ENCODE results near the gene ARHGAP10.

The ARHGAP10 gene, protein sequence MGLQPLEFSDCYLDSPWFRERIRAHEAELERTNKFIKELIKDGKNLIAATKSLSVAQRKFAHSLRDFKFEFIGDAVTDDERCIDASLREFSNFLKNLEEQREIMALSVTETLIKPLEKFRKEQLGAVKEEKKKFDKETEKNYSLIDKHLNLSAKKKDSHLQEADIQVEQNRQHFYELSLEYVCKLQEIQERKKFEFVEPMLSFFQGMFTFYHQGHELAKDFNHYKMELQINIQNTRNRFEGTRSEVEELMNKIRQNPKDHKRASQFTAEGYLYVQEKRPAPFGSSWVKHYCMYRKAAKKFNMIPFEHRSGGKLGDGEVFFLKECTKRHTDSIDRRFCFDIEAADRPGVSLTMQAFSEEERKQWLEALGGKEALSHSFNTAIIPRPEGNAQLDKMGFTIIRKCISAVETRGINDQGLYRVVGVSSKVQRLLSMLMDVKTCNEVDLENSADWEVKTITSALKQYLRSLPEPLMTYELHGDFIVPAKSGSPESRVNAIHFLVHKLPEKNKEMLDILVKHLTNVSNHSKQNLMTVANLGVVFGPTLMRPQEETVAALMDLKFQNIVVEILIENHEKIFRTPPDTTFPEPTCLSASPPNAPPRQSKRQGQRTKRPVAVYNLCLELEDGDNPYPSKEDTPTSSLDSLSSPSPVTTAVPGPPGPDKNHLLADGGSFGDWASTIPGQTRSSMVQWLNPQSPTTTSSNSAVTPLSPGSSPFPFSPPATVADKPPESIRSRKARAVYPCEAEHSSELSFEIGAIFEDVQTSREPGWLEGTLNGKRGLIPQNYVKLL

GRCh38 chr4:147731580-147732517 lies at the start of gene ARHGAP10:
Gene ARHGAP10 (plus strand): TSS chr4:147732088. CDS start chr4:147732302, 214 bp downstream.
- TF ChIP-seq, protein P1, sequence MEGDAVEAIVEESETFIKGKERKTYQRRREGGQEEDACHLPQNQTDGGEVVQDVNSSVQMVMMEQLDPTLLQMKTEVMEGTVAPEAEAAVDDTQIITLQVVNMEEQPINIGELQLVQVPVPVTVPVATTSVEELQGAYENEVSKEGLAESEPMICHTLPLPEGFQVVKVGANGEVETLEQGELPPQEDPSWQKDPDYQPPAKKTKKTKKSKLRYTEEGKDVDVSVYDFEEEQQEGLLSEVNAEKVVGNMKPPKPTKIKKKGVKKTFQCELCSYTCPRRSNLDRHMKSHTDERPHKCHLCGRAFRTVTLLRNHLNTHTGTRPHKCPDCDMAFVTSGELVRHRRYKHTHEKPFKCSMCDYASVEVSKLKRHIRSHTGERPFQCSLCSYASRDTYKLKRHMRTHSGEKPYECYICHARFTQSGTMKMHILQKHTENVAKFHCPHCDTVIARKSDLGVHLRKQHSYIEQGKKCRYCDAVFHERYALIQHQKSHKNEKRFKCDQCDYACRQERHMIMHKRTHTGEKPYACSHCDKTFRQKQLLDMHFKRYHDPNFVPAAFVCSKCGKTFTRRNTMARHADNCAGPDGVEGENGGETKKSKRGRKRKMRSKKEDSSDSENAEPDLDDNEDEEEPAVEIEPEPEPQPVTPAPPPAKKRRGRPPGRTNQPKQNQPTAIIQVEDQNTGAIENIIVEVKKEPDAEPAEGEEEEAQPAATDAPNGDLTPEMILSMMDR (IDR thresholded peaks at IDR 0.05): no peak
- H3K27me3 ChIP-seq: no peaks in the 10 kb centered on the region
- H3K4me1 ChIP-seq: peaks cover 0 to 33% (median 14%) of the 10 kb centered on the region in 4 donors
- H3K27ac ChIP-seq: peak within 1 kb of the TSS; percentile 89 to 96
- intact Hi-C loops (cut with DNase I; ENCODE audit: low total_unique reads): loop anchor here (5.0 to 10.0 kb wide), 2 partner anchors 93 to 130 kb away; no protein-coding TSS in a partner anchor
- H3K4me3 ChIP-seq: peak within 1 kb of the TSS; percentile 82 to 91
- peak; percentile 75 to 88 for DNase-seq
- no peaks in the 10 kb centered on the region for H3K36me3 ChIP-seq
- H3K9me3 ChIP-seq: no peaks in the 10 kb centered on the region

GRCh38 chr4:147682755-147683154 lies 49.1 kb upstream of the ARHGAP10 start:
- peaks cover 0 to 15% (median 9%) of the 10 kb centered on the region in 3 donors for H3K36me3 ChIP-seq
- peaks cover 0 to 12% (median 0%) of the 10 kb centered on the region in 4 donors for H3K4me1 ChIP-seq
- H3K27me3 ChIP-seq: no peaks in the 10 kb centered on the region
- DNase-seq: no peak
- TF ChIP-seq, protein P1 (IDR thresholded peaks at IDR 0.05): no peak
- no peaks in the 10 kb centered on the region for H3K9me3 ChIP-seq
- peak overlapping the region; percentile 78 to 92 for H3K4me3 ChIP-seq
- intact Hi-C loops (cut with DNase I; ENCODE audit: low total_unique reads): no loop called here
- H3K27ac ChIP-seq: peak overlapping the region in 1 of 2 donors; percentile 89

- peak in 1 of 2 donors; percentile 28 for DNase-seq
These were observed 48.7 kb upstream of the ARHGAP10 start for GRCh38 chr4:147683188-147683591.

DNA sequence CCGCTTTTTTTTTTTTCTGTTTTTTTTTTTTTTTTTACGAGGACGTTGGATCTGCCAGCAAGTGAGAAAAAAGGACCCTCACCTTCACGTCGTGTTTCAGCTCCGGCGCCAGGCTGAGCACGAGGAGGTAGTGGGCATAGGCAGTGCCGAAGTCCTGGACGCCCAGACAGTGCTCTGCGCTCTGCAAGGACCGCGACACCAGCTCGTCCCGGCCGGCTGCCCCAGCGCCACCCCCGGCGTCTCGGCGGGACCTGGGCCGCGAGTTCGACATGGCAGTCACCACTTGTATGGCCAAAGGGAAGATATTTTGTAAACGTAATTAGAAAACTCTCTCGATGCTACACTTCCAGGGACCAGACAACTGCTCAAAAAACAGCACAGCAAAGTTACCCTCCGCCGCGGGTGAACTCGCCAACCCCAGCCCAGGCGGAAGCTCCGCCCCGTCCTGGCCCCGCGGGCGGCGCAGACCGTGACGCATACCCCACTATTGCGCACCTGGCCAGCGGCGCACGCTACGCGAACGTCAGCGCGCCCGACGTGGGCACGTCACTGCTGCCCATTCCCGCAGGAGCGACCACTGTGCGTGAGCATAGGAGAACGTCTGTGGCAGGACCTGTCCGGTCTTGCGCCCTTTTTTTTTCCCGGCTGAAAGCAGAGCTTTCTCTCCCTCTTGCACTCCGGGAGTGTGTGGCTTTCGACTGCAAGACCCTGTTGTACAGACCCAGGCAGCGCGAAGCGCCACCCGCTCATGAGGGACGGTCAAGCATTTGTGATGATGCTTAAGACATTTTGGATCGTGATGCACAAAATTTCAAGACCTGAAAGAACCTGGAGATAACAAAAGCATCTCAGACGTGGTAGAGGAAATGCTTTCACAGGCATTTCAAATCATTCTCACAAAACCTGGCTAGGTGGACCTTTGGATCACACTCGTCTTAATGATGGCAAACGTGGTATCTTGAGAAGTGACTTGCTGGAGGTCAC lies 47.9 kb upstream of the ARHGAP10 start, which contains the start of gene PRMT9:
PRMT9 (minus strand) TSS at position 447 of the 984 bp plus-strand sequence; CDS start at position 271, 176 bp downstream.
- H3K9me3 ChIP-seq: no peaks in the 10 kb centered on the region
- H3K27me3 ChIP-seq: no peaks in the 10 kb centered on the region
- peaks cover 0 to 8% (median 7%) of the 10 kb centered on the region in 3 donors for H3K36me3 ChIP-seq
- H3K27ac ChIP-seq: peak within 1 kb of the TSS; percentile 83 to 89
- TF ChIP-seq, protein P1 (IDR thresholded peaks at IDR 0.05): no peak
- peaks cover 0 to 12% (median 0%) of the 10 kb centered on the region in 4 donors for H3K4me1 ChIP-seq
- intact Hi-C loops (cut with DNase I; ENCODE audit: low total_unique reads): no loop called here
- H3K4me3 ChIP-seq: peak within 1 kb of the TSS; percentile 78 to 92
- DNase-seq: peak; percentile 83 to 94

More at GRCh38 chr4:147683188-147683591, 48.7 kb upstream of the ARHGAP10 start:
- Histone ChIP-seq H3K4me1 (peaks cover 0 to 12% (median 0%) of the 10 kb centered on the region in 4 donors), H3K4me3 (peak overlapping the region; percentile 78 to 92), H3K9me3 (no peaks in the 10 kb centered on the region), H3K27me3 (no peaks in the 10 kb centered on the region), H3K27ac (peak overlapping the region; percentile 83 to 89), H3K36me3 (peaks cover 0 to 15% (median 9%) of the 10 kb centered on the region in 3 donors)
- TF ChIP-seq, protein P1 (IDR thresholded peaks at IDR 0.05): no peak
- intact Hi-C loops (cut with DNase I; ENCODE audit: low total_unique reads): no loop called here

All from tibial artery (tissue), 4 donors.